ENCODE results near the gene ATXN1. TPM values are rescaled to one million over a fixed set of nuclear protein-coding genes. Genes with fewer than 3 reads are reported as not detected.

The ATXN1 gene
- total RNA-seq, 1 experiment from 2014 or later, result 19.7 TPM

DNA sequence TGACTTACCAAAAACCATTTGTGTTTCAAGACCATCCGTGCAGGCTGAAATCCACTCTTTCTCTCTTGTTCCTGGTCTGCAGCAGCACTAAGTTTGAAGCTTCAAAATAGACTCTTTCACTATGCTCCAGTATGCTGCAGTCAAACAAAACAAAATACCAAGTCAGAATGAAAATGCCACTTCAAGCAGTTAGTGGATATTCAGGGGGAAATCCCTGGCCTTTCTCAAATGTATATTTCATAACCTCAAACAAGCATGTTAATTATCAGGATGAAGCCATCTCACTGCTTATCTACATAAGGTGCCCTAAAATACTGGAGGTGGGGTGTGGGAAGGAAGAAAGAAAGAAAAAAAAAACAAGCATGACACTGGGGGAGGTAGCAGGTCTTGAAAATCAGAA lies 103.5 kb downstream of the ATXN1 start:
- DNase-seq, result no peak
- CTCF ChIA-PET, result interaction anchor here (0.5 kb wide), 1 partner anchor 104 kb away, joined by 3 read pairs; the partner anchor contains the start of gene ATXN1
- Mint-ChIP-seq H3K9me3 (ENCODE audit: low read depth, unreplicated experiment) (no peaks in the 10 kb centered on the region), H3K36me3 (ENCODE audit: insufficient read depth, unreplicated experiment) (no peaks in the 10 kb centered on the region), H3K4me1 (ENCODE audit: low read depth, unreplicated experiment) (no peaks in the 10 kb centered on the region), H3K27ac (ENCODE audit: unreplicated experiment) (no peak overlapping the region), H3K27me3 (ENCODE audit: unreplicated experiment) (no peaks in the 10 kb centered on the region), H3K4me3 (ENCODE audit: low read depth, unreplicated experiment) (no peak overlapping the region)
- TF ChIP-seq, protein P1, sequence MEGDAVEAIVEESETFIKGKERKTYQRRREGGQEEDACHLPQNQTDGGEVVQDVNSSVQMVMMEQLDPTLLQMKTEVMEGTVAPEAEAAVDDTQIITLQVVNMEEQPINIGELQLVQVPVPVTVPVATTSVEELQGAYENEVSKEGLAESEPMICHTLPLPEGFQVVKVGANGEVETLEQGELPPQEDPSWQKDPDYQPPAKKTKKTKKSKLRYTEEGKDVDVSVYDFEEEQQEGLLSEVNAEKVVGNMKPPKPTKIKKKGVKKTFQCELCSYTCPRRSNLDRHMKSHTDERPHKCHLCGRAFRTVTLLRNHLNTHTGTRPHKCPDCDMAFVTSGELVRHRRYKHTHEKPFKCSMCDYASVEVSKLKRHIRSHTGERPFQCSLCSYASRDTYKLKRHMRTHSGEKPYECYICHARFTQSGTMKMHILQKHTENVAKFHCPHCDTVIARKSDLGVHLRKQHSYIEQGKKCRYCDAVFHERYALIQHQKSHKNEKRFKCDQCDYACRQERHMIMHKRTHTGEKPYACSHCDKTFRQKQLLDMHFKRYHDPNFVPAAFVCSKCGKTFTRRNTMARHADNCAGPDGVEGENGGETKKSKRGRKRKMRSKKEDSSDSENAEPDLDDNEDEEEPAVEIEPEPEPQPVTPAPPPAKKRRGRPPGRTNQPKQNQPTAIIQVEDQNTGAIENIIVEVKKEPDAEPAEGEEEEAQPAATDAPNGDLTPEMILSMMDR (IDR thresholded peaks at IDR 0.05; ENCODE audit: unreplicated experiment), result no peak
- intact Hi-C loops (cut with micrococcal nuclease; ENCODE audit: unreplicated experiment), result no loop called here
- BruUV-seq (replicated peaks), result no TSS peak

DNA sequence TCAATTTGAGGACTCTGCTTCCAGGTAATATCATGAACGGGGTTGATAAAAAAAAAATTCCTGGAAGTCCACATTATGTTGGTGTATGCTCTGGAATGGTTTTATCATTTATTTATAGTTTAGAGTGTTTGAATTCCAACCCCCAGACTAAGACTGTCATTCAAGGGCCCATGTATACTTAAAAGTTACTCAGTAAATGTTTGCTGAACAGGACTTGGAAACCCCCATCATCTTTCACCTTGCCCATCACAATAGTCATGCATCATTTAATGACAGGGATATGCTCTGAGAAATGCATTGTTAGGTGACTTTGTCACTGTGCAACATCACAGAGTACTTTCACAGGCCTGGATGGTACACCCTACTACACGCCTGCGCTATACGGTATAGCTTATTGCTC lies 104.8 kb downstream of the ATXN1 start:
- no TSS peak for BruUV-seq (replicated peaks)
- Mint-ChIP-seq H3K4me3 (ENCODE audit: low read depth, unreplicated experiment) (no peak overlapping the region), H3K36me3 (ENCODE audit: insufficient read depth, unreplicated experiment) (no peaks in the 10 kb centered on the region), H3K27ac (ENCODE audit: unreplicated experiment) (no peak overlapping the region), H3K4me1 (ENCODE audit: low read depth, unreplicated experiment) (peaks cover 8% of the 10 kb centered on the region), H3K27me3 (ENCODE audit: unreplicated experiment) (no peaks in the 10 kb centered on the region), H3K9me3 (ENCODE audit: low read depth, unreplicated experiment) (no peaks in the 10 kb centered on the region)
- TF ChIP-seq, protein P1 (IDR thresholded peaks at IDR 0.05; ENCODE audit: unreplicated experiment), result no peak
- DNase-seq, result no peak
- intact Hi-C loops (cut with micrococcal nuclease; ENCODE audit: unreplicated experiment), result no loop called here
- CTCF ChIA-PET, result no interaction called here

DNA sequence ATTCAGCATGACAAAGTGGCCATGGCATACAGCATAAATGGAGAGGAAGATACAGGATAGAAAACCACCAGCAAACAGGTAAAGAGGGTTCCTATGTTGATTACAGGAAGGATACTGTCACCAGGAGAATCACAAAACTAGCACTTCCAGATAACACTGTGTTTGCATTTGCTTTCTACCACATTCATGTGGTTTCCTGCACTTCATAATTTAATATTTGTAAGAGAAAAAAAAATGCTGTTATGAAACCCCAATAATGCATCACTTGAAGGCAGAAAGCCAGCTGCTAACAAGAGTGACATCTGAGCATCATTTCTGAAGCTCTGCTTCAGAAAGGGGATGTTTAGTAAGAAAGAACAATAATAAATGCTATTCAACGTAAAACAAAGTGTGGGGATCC lies 106.6 kb downstream of the ATXN1 start:
- H3K4me3 Mint-ChIP-seq (ENCODE audit: low read depth, unreplicated experiment), result no peak overlapping the region
- intact Hi-C loops (cut with micrococcal nuclease; ENCODE audit: unreplicated experiment), result no loop called here
- no peak overlapping the region for H3K27ac Mint-ChIP-seq (ENCODE audit: unreplicated experiment)
- no peaks in the 10 kb centered on the region for H3K9me3 Mint-ChIP-seq (ENCODE audit: low read depth, unreplicated experiment)
- no peak for DNase-seq
- no peaks in the 10 kb centered on the region for H3K36me3 Mint-ChIP-seq (ENCODE audit: insufficient read depth, unreplicated experiment)
- peaks cover 10% of the 10 kb centered on the region for H3K4me1 Mint-ChIP-seq (ENCODE audit: low read depth, unreplicated experiment)
- CTCF ChIA-PET, result interaction anchor here (0.6 kb wide), 2 partner anchors 71 to 763 kb away, joined by 3 to 6 read pairs; no protein-coding TSS in a partner anchor
- H3K27me3 Mint-ChIP-seq (ENCODE audit: unreplicated experiment), result no peaks in the 10 kb centered on the region
- TF ChIP-seq, protein P1 (IDR thresholded peaks at IDR 0.05; ENCODE audit: unreplicated experiment), result no peak
- no TSS peak for BruUV-seq (replicated peaks)

DNA sequence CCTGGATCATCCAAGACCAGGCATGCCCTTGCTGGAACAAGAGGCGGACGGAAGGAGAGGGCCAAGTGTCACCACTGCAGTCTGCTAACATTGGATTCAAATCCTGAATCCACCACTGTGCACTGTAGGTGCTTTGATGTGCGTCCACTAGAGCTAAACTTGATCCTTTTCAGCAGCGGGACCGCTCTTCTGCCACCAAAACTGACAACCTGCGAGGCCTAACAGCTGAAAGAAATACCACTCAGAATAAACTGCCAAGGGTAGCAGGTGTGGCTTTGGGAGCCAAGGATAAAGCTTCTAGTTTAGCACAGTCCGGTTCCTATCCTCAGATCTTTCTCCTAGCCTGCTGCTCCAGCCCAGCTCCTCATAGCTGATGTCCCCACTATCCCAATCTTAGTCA lies 108.0 kb downstream of the ATXN1 start:
- BruUV-seq (replicated peaks), result no TSS peak
- Mint-ChIP-seq H3K4me3 (ENCODE audit: low read depth, unreplicated experiment) (no peak overlapping the region), H3K27me3 (ENCODE audit: unreplicated experiment) (no peaks in the 10 kb centered on the region), H3K27ac (ENCODE audit: unreplicated experiment) (no peak overlapping the region), H3K36me3 (ENCODE audit: insufficient read depth, unreplicated experiment) (no peaks in the 10 kb centered on the region), H3K9me3 (ENCODE audit: low read depth, unreplicated experiment) (no peaks in the 10 kb centered on the region), H3K4me1 (ENCODE audit: low read depth, unreplicated experiment) (peaks cover 10% of the 10 kb centered on the region)
- no peak for DNase-seq
- CTCF ChIA-PET, result no interaction called here
- intact Hi-C loops (cut with micrococcal nuclease; ENCODE audit: unreplicated experiment), result no loop called here
- TF ChIP-seq, protein P1 (IDR thresholded peaks at IDR 0.05; ENCODE audit: unreplicated experiment), result no peak

Measured in Calu3 (cell line).